GM10847 (cell line): Measurements from ENCODE around the gene L1CAM.
A peak's percentile ranks its signal among the peaks of the same experiment; 100 is the strongest.

ENCODE experiments used
- POLR2A ChIP-seq: IDR thresholded peaks from 2 replicates; pipeline ENCODE4 v1.6.1; 2011; ENCODE audit not compliant: insufficient read length; ENCODE audit errors: extremely low read depth

Gene L1CAM, protein sequence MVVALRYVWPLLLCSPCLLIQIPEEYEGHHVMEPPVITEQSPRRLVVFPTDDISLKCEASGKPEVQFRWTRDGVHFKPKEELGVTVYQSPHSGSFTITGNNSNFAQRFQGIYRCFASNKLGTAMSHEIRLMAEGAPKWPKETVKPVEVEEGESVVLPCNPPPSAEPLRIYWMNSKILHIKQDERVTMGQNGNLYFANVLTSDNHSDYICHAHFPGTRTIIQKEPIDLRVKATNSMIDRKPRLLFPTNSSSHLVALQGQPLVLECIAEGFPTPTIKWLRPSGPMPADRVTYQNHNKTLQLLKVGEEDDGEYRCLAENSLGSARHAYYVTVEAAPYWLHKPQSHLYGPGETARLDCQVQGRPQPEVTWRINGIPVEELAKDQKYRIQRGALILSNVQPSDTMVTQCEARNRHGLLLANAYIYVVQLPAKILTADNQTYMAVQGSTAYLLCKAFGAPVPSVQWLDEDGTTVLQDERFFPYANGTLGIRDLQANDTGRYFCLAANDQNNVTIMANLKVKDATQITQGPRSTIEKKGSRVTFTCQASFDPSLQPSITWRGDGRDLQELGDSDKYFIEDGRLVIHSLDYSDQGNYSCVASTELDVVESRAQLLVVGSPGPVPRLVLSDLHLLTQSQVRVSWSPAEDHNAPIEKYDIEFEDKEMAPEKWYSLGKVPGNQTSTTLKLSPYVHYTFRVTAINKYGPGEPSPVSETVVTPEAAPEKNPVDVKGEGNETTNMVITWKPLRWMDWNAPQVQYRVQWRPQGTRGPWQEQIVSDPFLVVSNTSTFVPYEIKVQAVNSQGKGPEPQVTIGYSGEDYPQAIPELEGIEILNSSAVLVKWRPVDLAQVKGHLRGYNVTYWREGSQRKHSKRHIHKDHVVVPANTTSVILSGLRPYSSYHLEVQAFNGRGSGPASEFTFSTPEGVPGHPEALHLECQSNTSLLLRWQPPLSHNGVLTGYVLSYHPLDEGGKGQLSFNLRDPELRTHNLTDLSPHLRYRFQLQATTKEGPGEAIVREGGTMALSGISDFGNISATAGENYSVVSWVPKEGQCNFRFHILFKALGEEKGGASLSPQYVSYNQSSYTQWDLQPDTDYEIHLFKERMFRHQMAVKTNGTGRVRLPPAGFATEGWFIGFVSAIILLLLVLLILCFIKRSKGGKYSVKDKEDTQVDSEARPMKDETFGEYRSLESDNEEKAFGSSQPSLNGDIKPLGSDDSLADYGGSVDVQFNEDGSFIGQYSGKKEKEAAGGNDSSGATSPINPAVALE

DNA sequence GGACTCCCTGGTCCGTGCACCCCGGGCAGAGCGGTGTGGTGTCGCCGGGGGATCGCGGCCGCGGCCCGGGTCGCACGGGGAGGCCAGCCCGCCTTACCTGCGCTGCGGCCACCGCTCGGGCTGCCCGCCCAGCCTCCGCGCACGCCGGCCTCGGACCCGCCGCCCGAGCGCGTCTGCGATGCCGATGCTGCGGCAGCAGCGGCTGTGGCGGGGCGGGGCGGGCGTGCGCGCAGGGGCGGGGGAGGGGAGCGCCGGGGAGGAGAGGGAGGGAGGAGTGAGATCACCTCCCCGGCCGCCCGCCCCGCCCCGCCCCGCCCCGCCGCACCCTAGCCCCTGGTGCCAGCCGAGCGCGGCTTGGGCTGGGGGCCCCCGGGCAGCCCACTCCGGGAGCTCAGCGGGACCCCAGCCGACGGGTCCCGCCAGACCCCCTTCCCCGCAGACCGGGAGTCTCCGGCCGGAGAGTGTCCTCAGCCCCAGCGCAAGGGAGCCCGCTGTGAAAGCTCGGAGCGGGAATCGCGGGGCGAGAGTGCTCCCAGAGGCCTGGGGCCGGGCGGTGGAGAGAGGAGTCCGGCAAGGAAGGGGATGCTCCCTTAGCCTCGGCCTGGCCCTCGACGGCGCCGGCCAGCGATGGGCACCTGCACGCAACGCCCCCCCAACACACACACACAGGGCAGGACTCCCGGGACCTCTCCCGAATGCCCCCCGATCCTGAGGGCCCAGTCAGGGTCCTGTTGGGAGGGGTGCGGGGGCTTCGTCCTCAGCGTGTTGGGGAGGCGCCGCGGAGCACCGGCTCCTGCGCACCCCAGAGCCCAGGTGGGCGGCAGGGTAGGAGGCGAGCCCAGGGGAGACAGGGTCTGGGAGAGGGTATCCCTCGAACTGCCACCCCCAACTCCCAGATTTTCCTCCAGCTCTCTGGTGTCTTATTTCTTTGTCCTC is at the start of gene L1CAM:
L1CAM (minus strand) TSS at position 206 of the 936 bp plus-strand sequence. CDS start 10,337 bp downstream, outside the sequence.
- TF ChIP-seq POLR2A: no peak

DNA sequence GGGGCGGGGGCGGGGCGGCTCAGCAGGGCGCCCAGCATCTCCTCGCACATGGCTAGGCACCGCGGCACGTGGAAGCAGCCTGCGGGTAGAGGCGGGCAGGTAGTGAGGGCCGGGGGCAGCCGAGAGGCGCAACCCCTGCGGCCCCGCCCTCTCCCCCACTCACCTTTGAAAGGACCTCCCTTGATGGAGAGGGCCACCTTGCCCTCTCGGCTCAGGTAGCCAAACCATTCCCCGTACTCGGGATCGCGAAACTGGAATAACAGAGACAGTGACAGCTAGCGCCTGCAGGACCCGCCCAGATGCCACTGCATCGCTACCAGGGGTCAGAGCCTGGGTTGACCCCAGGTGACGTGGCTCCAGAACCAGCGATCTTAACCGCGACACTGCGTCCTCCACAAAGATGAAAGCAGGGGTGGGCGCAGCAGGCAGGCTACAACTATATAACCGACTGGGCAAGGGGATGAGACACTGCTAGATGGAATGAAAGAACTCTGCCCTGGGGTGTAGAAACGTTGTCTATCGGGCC is 49.4 kb upstream of the L1CAM start:
- no peak for TF ChIP-seq POLR2A

DNA sequence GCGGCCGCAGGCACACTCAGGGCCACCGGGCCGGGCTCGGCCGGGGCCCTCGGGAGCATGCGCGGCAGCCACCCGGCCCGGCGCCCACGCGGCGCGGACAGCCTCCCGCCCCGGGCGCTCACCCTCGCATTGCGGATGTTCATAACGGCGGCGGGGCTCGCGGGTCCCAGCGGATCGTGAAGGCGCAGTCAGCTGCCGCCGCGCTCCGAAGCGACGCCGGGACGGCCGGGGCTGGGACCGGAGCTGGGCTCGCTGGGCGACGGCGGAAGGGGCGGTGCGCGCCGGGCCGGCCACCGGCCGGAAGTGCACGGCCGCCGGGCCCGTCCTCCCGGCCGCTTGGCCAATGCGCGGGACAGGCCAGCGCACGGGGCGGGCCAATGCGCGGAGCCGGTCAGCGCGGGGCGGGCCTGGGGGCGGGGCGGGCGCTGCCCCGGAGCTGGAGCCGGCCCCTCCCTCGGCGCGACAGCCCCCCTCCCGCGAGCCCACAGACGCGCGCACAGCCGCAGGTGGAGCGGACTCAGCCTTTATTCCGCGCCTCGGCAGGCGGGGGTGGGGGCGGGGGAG is 48.9 kb upstream of the L1CAM start, which contains the start of gene NAA10:
NAA10 (minus strand) TSS at position 276 of the 564 bp plus-strand sequence; CDS start at position 143, 133 bp downstream.
- TF ChIP-seq POLR2A: peak; percentile 46

DNA sequence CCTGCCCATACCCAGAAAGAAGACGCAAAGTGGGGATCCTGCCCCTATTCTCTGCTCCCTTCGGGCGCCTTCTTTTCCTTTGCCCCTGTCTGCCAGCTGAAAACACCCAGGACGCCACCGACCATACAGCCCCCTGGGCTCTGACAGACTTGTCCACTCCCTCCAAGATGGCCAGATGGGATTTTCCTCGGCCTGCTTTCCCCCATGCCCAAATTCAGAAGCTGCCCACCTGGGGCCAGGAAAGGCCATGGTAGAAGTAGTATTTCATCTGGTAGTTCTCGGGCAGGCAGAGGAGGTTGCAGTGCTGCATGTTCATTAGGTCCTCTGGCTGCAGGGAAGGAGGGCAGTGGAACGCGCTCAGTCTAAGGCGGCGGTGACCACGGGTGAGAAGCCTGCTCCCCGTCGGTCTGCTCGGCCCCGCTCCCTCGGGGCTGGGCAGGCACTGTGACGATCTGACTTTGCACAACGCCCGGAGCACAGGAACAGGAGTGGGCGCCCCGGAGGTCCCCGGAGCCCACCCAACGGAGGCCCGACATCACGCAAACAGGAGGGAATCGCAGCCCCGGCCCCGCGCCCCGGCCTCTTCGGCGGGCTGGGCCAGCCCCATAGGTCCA is 48.3 kb upstream of the L1CAM start:
- no peak for TF ChIP-seq POLR2A

DNA sequence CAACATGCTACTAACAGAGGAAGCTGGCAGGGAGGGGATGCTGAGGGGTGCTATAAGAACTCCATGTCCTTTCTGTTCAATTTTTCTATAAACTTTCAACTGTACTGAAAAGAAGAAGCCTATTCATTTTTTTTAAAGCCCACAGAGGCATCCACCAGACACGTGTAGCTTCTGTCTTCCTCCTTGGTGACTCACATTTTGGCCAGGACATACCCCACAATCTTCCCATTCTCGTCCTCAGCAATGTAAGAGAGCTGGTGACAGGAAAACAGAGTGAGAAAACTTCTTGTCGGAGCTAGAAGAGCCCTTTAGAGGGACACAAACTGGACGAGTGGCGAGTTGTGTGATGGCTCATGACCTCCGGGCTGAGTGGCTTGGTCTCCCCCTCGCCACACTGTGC is 47.8 kb upstream of the L1CAM start:
- no peak for TF ChIP-seq POLR2A

DNA sequence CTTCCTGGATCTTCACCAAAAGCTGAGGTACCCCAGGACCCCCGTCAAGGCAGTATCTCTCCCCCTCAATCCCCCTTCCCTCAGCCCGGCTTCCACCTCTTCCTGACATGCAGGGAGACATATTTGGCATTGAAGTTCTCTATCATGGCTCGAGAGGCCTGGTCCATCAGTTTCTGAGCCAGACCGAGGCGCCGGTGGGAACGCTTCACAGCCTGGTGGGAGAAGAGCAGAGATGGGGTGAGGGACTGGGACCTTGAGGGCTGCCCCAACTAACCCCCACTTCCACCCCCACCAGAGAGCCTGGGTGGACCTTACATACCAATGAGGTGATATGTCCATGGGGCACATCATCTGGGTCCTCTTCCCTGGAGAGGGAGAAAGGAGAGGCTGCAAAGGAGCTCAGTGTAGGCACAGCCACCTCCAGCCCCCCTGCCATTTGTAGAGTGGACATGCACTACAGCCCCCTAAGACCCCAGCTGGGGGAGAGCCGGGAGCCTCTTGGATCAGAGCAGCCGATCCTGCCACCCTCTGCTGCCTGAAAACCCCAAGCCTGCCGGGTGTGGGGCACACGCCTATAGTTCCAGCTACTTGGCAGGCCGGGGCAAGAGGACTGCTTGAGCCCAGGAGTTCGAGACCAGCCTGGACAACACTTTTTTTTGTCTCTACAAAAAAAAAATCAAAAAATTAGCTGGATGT is 46.4 kb upstream of the L1CAM start:
- no peak for TF ChIP-seq POLR2A

DNA sequence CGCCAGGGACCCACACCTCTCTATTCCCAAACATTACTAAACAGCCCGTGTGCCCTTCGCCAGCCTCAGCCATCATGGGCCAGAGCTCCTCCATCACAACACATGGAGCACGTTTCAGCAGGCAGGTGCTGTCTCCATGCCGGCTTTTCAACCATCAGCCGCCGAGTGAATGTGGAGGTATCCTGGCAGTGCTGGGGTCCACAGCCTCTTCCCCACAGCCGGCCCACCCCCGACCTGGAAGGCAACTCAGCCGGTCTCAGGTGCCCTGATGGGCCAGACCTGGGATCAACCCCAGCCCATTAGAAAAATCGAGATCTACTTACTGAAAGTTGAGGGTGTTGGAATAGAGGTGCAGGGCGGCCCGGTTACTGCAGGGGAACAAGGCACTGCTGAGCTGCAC is 45.8 kb upstream of the L1CAM start:
- no peak for TF ChIP-seq POLR2A

DNA sequence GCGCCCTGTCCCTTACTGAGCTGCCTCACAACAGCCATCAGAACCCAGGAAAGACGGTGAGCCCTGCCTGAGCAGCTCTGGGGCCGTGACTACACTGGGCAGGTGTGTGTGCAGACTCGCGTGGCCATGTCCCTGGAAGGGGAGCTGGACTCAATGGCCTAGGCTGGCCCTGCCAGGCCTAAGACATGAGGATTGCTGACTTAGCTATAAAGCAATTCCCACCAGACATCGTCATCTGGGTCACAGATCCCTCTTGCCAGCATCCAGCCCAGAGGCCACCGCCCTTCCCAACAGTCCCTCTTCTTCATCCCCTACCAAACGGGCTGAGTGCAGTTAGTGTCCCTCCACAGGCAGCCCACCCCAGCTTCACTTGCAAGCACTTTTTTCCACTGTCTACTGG is 45.2 kb upstream of the L1CAM start:
- TF ChIP-seq POLR2A: no peak

DNA sequence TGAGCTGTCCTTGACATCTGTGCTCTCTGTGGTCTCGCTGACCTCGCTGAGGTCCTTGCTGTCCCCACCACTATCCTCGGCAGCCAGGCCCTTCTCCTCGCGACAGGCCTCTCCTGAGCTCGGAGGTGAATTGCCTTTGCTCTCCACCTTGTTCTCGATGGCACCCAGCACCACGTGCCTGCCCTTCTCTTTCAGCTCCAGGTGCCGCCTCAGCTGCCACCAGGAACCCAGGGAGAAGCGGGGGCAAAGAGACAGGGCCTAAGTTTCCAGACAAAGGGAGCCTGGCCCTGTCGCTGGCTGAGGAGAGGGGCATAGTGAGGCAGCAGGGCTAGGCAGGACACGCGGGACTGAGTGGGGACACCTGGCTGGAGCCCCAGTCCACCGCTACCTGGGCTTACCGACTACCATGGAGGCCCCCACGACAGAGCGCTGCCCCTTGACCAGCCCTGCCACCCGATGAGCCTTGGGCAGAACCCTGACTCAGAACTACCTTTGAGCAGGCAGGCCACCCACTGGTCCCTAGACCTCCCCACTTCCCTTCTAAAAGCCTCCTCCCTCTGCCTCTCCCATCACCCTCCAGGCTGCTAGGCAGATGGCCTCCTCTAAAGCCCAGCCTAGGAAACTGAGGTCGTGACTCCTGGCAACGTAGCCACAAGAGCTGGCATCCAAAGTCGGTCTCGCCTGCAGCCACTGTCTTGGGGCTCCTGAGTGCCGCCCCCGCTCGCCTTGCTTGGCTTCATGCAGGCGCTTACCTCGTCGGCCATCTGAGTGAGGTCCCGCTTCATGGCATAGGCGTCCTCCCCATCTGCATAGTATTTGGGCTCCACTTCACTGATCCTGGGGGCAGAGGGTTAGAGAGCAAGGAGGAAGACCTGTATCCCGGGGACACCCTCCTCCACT is 44.3 kb upstream of the L1CAM start:
- no peak for TF ChIP-seq POLR2A

DNA sequence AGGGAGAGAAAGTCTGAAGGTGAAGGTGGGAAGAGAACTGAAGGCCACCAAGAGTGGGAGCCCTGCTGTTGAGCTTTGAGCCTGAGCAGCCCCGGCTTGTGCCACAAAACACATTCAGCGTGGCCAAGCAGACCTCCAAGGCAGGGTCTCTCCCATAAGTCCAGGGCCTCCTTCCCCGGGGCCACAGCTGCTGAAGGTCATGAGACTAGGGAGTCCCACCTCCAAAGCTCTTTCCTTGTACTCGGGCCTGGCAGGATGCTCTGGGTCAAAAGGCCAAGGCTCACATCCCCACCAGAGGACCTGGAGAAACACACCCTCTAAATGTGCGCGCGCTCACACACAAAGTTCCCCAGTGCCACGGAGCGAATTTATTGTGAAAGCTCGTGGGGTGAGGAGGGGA is 43.6 kb upstream of the L1CAM start:
- no peak for TF ChIP-seq POLR2A

DNA sequence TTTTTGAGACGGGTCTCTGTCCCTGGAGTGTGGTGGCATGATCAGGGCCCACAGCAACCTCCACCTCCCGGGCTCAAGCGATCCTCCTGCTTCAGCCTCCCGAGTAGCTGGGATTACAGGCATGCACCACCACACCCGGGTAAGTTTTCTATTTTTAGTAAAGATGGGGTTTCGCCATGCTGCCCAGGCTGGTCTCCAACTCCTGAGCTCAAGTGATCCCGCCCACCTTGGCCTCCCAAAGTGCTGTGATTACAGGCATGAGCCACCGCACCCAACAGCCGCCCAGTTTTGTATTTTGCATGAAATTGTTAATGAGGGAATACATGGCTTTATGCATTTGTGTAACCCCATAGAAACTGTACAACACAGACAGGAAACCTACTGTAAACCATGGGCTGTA is 42.9 kb upstream of the L1CAM start:
- no peak for TF ChIP-seq POLR2A
